A673 (cell line): ENCODE data around the gene ACAT2. TPM values are rescaled to one million over a fixed set of nuclear protein-coding genes. Genes with fewer than 3 reads are reported as not detected.
A peak's percentile ranks its signal among the peaks of the same experiment; 100 is the strongest.
"Not testable (repeated sequence)": the region's sequence is repeated elsewhere in the genome, so short reads cannot be mapped to it uniquely, and the experiment has no call there.

Experiments used
- BruUV-seq: library from RNA; stranded (reverse); fragments of 400-500 nt; replicated peaks from 2 replicates; lab custom pipeline; 2021; lab: Mats Ljungman, UMichigan
- CTCF ChIA-PET: fragments of 300-600 bp; sonication (Branson Sonifier 250); formaldehyde crosslinking; loops from one replicate; lab custom pipeline; 2022; ENCODE audit warnings: antibody characterized with exemption; lab: Charles Lee
- POLR2A ChIA-PET: fragments of 300-600 bp; sonication (Branson Sonifier 250); formaldehyde crosslinking; loops from one replicate; lab custom pipeline; 2022; ENCODE audit warnings: antibody characterized with exemption; ENCODE audit not compliant: low non-redundant PET; lab: Charles Lee
- DNase-seq: peaks from one replicate; pipeline ENCODE4 v3.0.0-alpha.2; 2015; ENCODE audit warnings: low spot score
- H3K27ac ChIP-seq: fragments of 200-600 bp; sonication (generic); 2 replicates; pipeline ENCODE4 v1.5.1; 2016; ENCODE audit warnings: mixed run types, low read depth, mild to moderate bottlenecking, mixed read lengths, antibody characterized with exemption, low read length; ENCODE audit not compliant: poor library complexity, severe bottlenecking
- H3K27me3 ChIP-seq: fragments of 200-600 bp; sonication (generic); replicated peaks from 2 replicates; pipeline ENCODE4 v1.6.1; 2017; ENCODE audit warnings: mixed run types, low read depth, mild to moderate bottlenecking, mixed read lengths, antibody characterized with exemption, low read length; ENCODE audit not compliant: insufficient read depth, poor library complexity
- H3K36me3 ChIP-seq: fragments of 200-600 bp; sonication (generic); 2 replicates; pipeline ENCODE4 v1.6.1; 2016; ENCODE audit warnings: mixed run types, mild to moderate bottlenecking, mixed read lengths, antibody characterized with exemption, low read length; ENCODE audit not compliant: insufficient read depth, poor library complexity, severe bottlenecking
- H3K4me1 ChIP-seq: fragments of 200-600 bp; sonication (generic); 2 replicates; pipeline ENCODE4 v1.6.1; 2017; ENCODE audit warnings: mixed run types, mild to moderate bottlenecking, mixed read lengths, antibody characterized with exemption, low read length; ENCODE audit not compliant: insufficient read depth, poor library complexity, severe bottlenecking
- H3K4me3 ChIP-seq: fragments of 200-600 bp; sonication (generic); 2 replicates; pipeline ENCODE4 v1.5.1; 2016; ENCODE audit warnings: low read depth, mixed run types, mild to moderate bottlenecking, mixed read lengths, low read length; ENCODE audit not compliant: poor library complexity, severe bottlenecking
- H3K9me3 ChIP-seq: fragments of 200-600 bp; sonication (generic); 2 replicates; pipeline ENCODE4 v1.6.1; 2016; ENCODE audit warnings: mixed run types, low read depth, mild to moderate bottlenecking, mixed read lengths, antibody characterized with exemption, low read length; ENCODE audit not compliant: poor library complexity, severe bottlenecking
- CTCF ChIP-seq: fragments of 300-800, 200-600 bp; sonication (generic); conservative IDR thresholded peaks from 2 replicates; pipeline ENCODE4 v1.5.1; 2017; ENCODE audit warnings: low read depth, mild to moderate bottlenecking, antibody characterized with exemption, low read length, moderate library complexity, mixed read lengths
- EZH2 ChIP-seq: fragments of 200-600 bp; sonication (generic); IDR thresholded peaks from 2 replicates; pipeline ENCODE4 v1.6.1; 2017; ENCODE audit warnings: borderline replicate concordance, low read depth, mild to moderate bottlenecking, mixed read lengths, antibody characterized with exemption, low read length; ENCODE audit not compliant: poor library complexity, severe bottlenecking
- intact Hi-C: fragments of 100-400 bp; cut with micrococcal nuclease; formaldehyde crosslinking; loops from one replicate; pipeline ENCODE4 v1.10.0; 2022; ENCODE audit not compliant: unreplicated experiment
- total RNA-seq: library from RNA; stranded (reverse); gene quantifications from 2 replicates; pipeline ENCODE4 v1.2.3, GENCODE V29; 2021

ACAT2 gene
- total RNA-seq, 1 experiment from 2014 or later = 250 TPM

- H3K4me1 ChIP-seq = peaks cover 23% of the 10 kb centered on the region
- intact Hi-C loops = loop anchor here (2.0 kb wide), 1 partner anchor 62 kb away; no protein-coding TSS in a partner anchor
- H3K9me3 ChIP-seq = no peaks in the 10 kb centered on the region
- H3K27ac ChIP-seq = peak within 1 kb of the TSS; percentile 91
- CTCF ChIA-PET = no interaction called here
- DNase-seq = peak; percentile 98
- H3K27me3 ChIP-seq = no peaks in the 10 kb centered on the region
- H3K4me3 ChIP-seq = peak within 1 kb of the TSS; percentile 88
- BruUV-seq = TSS peak; percentile 32
- no peak for TF ChIP-seq EZH2
- TF ChIP-seq CTCF = no peak
- POLR2A ChIA-PET = interaction anchor here (0.6 kb wide), 1 partner anchor 63 kb away, joined by 4 read pairs; the partner anchor contains the start of gene WTAP
- peaks cover 56% of the 10 kb centered on the region for H3K36me3 ChIP-seq
These were observed 28.5 kb downstream of the ACAT2 start, which contains the start of gene MRPL18 for GRCh38 chr6:159790149-159790955. Gene MRPL18 (plus strand): TSS chr6:159790467. CDS start chr6:159790588, 121 bp downstream.

GRCh38 chr6:159790956-159791598, 29.2 kb downstream of the ACAT2 start:
- DNase-seq = no peak

GRCh38 chr6:159794976-159795375, 33.1 kb downstream of the ACAT2 start:
- CTCF ChIA-PET, H3K27ac ChIP-seq, intact Hi-C loops, DNase-seq, POLR2A ChIA-PET, H3K4me1 ChIP-seq, H3K9me3 ChIP-seq, H3K4me3 ChIP-seq, BruUV-seq, H3K27me3 ChIP-seq: not testable (repeated sequence)
- H3K36me3 ChIP-seq = peaks cover 56% of the 10 kb centered on the region

More at GRCh38 chr6:159790956-159791598, 29.2 kb downstream of the ACAT2 start:
- Histone ChIP-seq H3K36me3 (peaks cover 54% of the 10 kb centered on the region), H3K9me3 (no peaks in the 10 kb centered on the region), H3K27me3 (no peaks in the 10 kb centered on the region), H3K4me1 (peaks cover 23% of the 10 kb centered on the region), H3K27ac (peak overlapping the region; percentile 91), H3K4me3 (peak overlapping the region; percentile 88)
- ChIA-PET CTCF (no interaction called here), POLR2A (no interaction called here)
- intact Hi-C loops = loop anchor here (2.0 kb wide), 1 partner anchor 62 kb away; no protein-coding TSS in a partner anchor
- TF ChIP-seq CTCF (no peak), EZH2 (no peak)
- no TSS peak for BruUV-seq
